Keratinocyte (primary cell): ENCODE results near the gene RUSC1.

ENCODE experiments used
- CTCF ChIP-seq, 3 experiments: IDR thresholded peaks in 1 of 3; conservative IDR thresholded peaks in 1 of 3; optimal IDR thresholded peaks in 1 of 3; 2 replicates in 2 of 3; 3 replicates in 1 of 3; pipeline versions ENCODE3 to v1.5.1; 2011; ENCODE audit warnings: low read length in 3 of 3, mild to moderate bottlenecking in 3 of 3, moderate library complexity in 2 of 3, control low read depth in 1 of 3, inconsistent platforms in 1 of 3; ENCODE audit not compliant: insufficient read depth in 2 of 3; ENCODE audit errors: extremely low read depth in 1 of 3
- EZH2 ChIP-seq: IDR thresholded peaks from one replicate; pipeline ENCODE4 v1.6.1; 2012; ENCODE audit warnings: inconsistent platforms, mild to moderate bottlenecking, low read length, moderate library complexity

GRCh38 chr1:155285063-155285462 lies 35.6 kb upstream of the RUSC1 start:
- TF ChIP-seq EZH2: no peak
- no peak for TF ChIP-seq CTCF (optimal IDR thresholded peaks at IDR 0.05 in 1 of 3, IDR thresholded peaks at IDR 0.05 in 1 of 3, conservative IDR thresholded peaks at IDR 0.05 in 1 of 3; ENCODE audit: extremely low read depth in 1 of 3, insufficient read depth in 2 of 3, low read length in 3 of 3)
